ENCODE data around the gene ZNF579. TPM values are rescaled to one million over a fixed set of nuclear protein-coding genes. Genes with fewer than 3 reads are reported as not detected.

ZNF579 gene
- total and polyA plus RNA-seq, 10 donors, result 0.72 to 10.6 (median 5.7) TPM

DNA sequence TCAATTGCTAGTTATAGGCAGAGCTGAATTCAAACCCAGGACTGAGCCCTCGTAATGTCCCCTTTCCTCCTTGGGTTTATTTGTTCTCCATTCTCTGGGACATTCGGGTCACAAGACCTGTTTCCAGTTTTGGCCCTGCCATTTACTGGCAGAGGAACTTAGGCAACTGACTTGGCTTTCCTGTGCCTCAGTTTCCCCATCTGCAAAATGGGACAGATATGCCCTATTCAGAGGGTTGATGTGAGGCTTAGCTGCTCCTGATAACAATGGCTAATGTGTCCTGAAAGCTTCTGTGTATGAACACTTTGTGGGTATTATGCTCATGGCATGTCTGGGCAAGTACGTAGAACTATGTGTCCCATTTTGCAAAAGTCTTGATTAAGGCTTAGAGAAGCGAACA lies 20.4 kb upstream of the ZNF579 start:
- no peak for DNase-seq
- no peak for TF ChIP-seq POLR2AphosphoS5 (IDR thresholded peaks at IDR 0.05)
- TF ChIP-seq, protein P1, sequence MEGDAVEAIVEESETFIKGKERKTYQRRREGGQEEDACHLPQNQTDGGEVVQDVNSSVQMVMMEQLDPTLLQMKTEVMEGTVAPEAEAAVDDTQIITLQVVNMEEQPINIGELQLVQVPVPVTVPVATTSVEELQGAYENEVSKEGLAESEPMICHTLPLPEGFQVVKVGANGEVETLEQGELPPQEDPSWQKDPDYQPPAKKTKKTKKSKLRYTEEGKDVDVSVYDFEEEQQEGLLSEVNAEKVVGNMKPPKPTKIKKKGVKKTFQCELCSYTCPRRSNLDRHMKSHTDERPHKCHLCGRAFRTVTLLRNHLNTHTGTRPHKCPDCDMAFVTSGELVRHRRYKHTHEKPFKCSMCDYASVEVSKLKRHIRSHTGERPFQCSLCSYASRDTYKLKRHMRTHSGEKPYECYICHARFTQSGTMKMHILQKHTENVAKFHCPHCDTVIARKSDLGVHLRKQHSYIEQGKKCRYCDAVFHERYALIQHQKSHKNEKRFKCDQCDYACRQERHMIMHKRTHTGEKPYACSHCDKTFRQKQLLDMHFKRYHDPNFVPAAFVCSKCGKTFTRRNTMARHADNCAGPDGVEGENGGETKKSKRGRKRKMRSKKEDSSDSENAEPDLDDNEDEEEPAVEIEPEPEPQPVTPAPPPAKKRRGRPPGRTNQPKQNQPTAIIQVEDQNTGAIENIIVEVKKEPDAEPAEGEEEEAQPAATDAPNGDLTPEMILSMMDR (IDR thresholded peaks at IDR 0.05 in 8 of 11, conservative IDR thresholded peaks at IDR 0.05 in 3 of 11), result no peak
- no peak for TF ChIP-seq POLR2A (IDR thresholded peaks at IDR 0.05)
- peaks cover 5 to 64% (median 46%) of the 10 kb centered on the region in 6 donors for H3K4me1 ChIP-seq
- no peaks in the 10 kb centered on the region for H3K27me3 ChIP-seq (replicated peaks in 1 of 7)
- intact Hi-C loops (cut with DNase I; ENCODE audit: low total_unique reads), result no loop called here
- peak overlapping the region; percentile 92 to 99 (median 97) for H3K27ac ChIP-seq
- H3K36me3 ChIP-seq, result peaks cover 0 to 31% (median 16%) of the 10 kb centered on the region in 6 donors
- WGBS, 5 donors, result 63 to 79% (median 66%) methylated on average over 4 of the region's 4 CpGs
- peak overlapping the region; percentile 41 to 88 (median 81) for H3K4me3 ChIP-seq
- no peaks in the 10 kb centered on the region for H3K9me3 ChIP-seq

DNA sequence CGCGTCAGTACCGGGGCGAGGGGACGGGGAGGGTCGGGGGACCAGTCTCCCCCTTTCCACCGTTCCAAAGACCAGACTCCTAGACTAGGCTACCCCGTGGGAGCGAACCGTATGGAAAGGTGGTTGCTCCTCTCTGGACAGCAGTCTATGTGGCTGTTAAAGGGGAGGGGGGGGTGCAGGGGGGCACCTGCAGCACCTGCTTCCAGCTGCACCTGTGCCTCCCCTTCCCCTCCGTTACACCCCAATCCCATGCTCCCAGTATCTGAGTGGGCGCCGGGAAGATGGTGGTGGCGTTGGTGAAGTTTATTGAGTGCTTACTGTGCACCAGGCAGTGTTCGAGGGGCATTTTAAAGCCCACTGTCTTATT lies 20.0 kb upstream of the ZNF579 start:
- TF ChIP-seq POLR2AphosphoS5 (IDR thresholded peaks at IDR 0.05), result no peak
- TF ChIP-seq, protein P1 (IDR thresholded peaks at IDR 0.05 in 8 of 11, conservative IDR thresholded peaks at IDR 0.05 in 3 of 11), result no peak
- no peak for TF ChIP-seq POLR2A (IDR thresholded peaks at IDR 0.05)
- Histone ChIP-seq H3K9me3 (peaks cover 0 to under 1% (median 0%) of the 10 kb centered on the region in 8 donors), H3K4me1 (peaks cover 5 to 60% (median 43%) of the 10 kb centered on the region in 6 donors), H3K27me3 (replicated peaks in 1 of 7) (no peaks in the 10 kb centered on the region), H3K27ac (peak overlapping the region; percentile 92 to 99 (median 97)), H3K36me3 (peaks cover 0 to 35% (median 21%) of the 10 kb centered on the region in 6 donors), H3K4me3 (peak overlapping the region; percentile 41 to 88 (median 81))
- intact Hi-C loops (cut with DNase I; ENCODE audit: low total_unique reads), result no loop called here
- no peak for DNase-seq
- WGBS, 5 donors, result 4 to 16% (median 4%) methylated on average over 7 to 15 of the region's 15 CpGs

DNA sequence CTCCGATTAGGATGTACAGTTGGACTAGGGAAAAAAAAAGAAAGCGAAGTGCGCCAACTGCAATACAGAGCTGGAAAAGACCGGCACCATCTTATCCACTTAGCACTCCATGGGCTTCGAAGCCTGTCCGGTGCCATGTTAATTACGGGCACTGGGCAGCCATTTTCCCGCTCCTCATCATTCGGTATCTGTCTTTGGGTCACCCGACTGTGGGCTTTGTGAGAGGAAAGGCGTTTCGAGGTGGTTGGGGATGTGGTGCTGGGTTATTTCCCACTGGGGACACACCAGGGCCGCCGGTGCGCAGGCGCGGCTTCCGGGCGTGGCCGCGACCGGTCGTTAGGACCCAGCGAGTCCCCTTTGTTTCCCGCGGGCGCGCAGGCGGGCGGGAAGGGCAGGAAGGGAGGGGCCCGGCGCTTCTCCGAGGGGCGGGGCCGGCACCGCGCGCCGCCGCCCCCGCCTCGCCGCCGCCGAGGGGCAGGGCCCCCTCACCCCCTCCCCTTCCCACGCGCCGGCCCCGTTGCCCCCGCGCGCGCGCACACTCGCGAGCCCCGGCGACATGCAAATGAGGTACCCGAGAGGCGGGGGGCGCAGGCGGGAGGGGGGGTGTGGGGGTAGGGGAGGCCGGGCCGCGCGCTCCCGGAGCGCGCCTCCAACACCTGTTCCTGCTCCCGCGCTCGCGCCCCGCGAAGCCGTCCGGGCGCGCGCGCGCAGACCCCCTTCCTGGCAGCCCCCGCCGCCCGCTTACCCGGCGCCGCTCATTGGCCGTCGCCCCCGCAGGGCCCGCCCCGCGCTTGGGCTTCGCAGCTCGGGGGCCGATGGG lies 19.4 kb upstream of the ZNF579 start, which contains the start of gene ZNF524:
ZNF524 (plus strand) TSS at position 447 of the 820 bp plus-strand sequence. CDS start 1,825 bp downstream, outside the sequence.
- H3K9me3 ChIP-seq, result peaks cover 0 to 4% (median 0%) of the 10 kb centered on the region in 8 donors
- H3K4me1 ChIP-seq, result peaks cover 5 to 59% (median 43%) of the 10 kb centered on the region in 6 donors
- H3K36me3 ChIP-seq, result peaks cover 0 to 41% (median 25%) of the 10 kb centered on the region in 6 donors
- intact Hi-C loops (cut with DNase I; ENCODE audit: low total_unique reads), result no loop called here
- TF ChIP-seq POLR2AphosphoS5 (IDR thresholded peaks at IDR 0.05) (peak in 2 of 3 donors; percentile 54 to 82), POLR2A (IDR thresholded peaks at IDR 0.05) (no peak)
- TF ChIP-seq, protein P1 (IDR thresholded peaks at IDR 0.05 in 8 of 11, conservative IDR thresholded peaks at IDR 0.05 in 3 of 11), result peak in 1 of 11 experiments; percentile 4
- no peaks in the 10 kb centered on the region for H3K27me3 ChIP-seq (replicated peaks in 1 of 7)
- peak within 1 kb of the TSS; percentile 41 to 88 (median 81) for H3K4me3 ChIP-seq
- peak within 1 kb of the TSS; percentile 92 to 99 (median 97) for H3K27ac ChIP-seq
- 0 to 1% (median 0%) methylated on average over 43 to 97 of the region's 97 CpGs for WGBS, 5 donors
- peak; percentile 97 for DNase-seq

DNA sequence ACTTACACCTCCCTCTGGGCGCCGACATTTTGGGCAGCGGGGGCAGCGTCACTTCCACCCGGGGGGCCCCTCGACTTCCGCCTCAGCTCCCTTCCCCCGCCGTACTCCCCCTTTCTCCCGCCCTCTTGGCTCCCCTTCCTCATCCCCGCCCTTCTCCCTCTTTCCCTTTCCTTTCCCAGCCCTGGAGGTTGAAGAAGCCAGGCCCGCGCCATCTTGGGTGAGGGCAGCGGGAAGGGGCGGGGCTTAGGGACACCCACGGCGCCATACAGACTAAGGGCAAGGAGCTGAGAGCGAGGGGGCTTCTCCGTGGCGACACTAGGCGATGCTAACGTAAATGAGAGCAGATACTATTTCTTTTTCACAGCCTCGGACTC lies 18.8 kb upstream of the ZNF579 start, which contains the start of gene FIZ1:
FIZ1 (minus strand) TSS at position 50 of the 374 bp plus-strand sequence. CDS start 1,652 bp downstream, outside the sequence.
- intact Hi-C loops (cut with DNase I; ENCODE audit: low total_unique reads), result no loop called here
- peaks cover 0 to 47% (median 26%) of the 10 kb centered on the region in 6 donors for H3K36me3 ChIP-seq

More for the DNA sequence above, 18.8 kb upstream of the ZNF579 start, which contains the start of gene FIZ1:
- DNase-seq, result peak; percentile 96
- Histone ChIP-seq H3K27ac (peak within 1 kb of the TSS; percentile 92 to 99 (median 97)), H3K9me3 (peaks cover 0 to 4% (median 0%) of the 10 kb centered on the region in 8 donors), H3K27me3 (replicated peaks in 1 of 7) (no peaks in the 10 kb centered on the region), H3K4me3 (peak within 1 kb of the TSS; percentile 41 to 88 (median 81)), H3K4me1 (peaks cover 5 to 53% (median 37%) of the 10 kb centered on the region in 6 donors)
- 0 to 1% (median 0%) methylated on average over 22 to 23 of the region's 23 CpGs for WGBS, 5 donors
- TF ChIP-seq POLR2AphosphoS5 (IDR thresholded peaks at IDR 0.05) (peak; percentile 84 to 93 (median 86)), POLR2A (IDR thresholded peaks at IDR 0.05) (no peak)
- TF ChIP-seq, protein P1 (IDR thresholded peaks at IDR 0.05 in 8 of 11, conservative IDR thresholded peaks at IDR 0.05 in 3 of 11), result peak in 3 of 11 experiments; percentile 3 to 28 (median 7)
